Tibial nerve (tissue), 4 donors: ENCODE results near the gene RPS27L.

Source experiments
- CTCF ChIP-seq, 5 experiments: fragments of 200-600 bp in 3 of 5; fragments of 450-650 bp in 2 of 5; sonication (generic) in 3 of 5; IDR thresholded peaks; one replicate each; pipeline ENCODE4 v1.5.1; 2016 to 2019; ENCODE audit warnings: antibody characterized with exemption in 5 of 5, mild to moderate bottlenecking in 3 of 5, moderate library complexity in 2 of 5
- EP300 ChIP-seq, 2 donors: sonication (generic); formaldehyde crosslinking; IDR thresholded peaks; one replicate each; pipeline ENCODE4 v1.6.1; 2017; ENCODE audit warnings: antibody characterized with exemption in 2 of 2, mild to moderate bottlenecking in 1 of 2

DNA sequence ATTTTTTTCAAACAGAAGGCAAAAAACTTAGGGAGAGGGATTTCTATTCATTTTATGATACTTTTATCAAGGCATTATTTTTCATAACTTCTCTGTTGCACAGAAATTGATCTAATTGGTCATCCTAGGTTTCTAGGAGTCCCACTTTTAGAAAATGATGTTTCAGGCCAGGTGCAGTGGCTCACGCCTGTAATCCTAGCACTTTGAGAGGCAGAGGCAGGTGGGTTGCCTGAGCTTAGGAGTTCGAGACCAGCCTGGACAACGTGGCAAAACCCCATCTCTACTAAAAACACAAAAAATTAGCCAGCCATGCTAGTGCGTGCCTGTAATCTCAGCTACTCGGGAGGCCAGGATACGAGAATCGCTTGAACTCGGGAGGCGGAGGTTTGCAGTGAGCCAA, 32.8 kb downstream of the RPS27L start:
- TF ChIP-seq CTCF (IDR thresholded peaks at IDR 0.05): no peak
- no peak for TF ChIP-seq EP300 (IDR thresholded peaks at IDR 0.05)
